KMS-11 (cell line): ENCODE data around the gene KRTAP5-10.

Experiments used
- H2AFZ ChIP-seq: fragments of 200-600 bp; sonication (generic); 2 replicates; pipeline ENCODE4 v1.6.1; 2016; ENCODE audit warnings: antibody characterized with exemption, mixed run types, low read depth
- H3K27ac ChIP-seq: fragments of 200-600 bp; sonication (generic); 2 replicates; pipeline ENCODE4 v1.6.1; 2016; ENCODE audit warnings: mild to moderate bottlenecking, mixed run types
- H3K27me3 ChIP-seq: fragments of 200-600 bp; sonication (generic); 2 replicates; pipeline ENCODE4 v1.6.1; 2017; ENCODE audit warnings: mild to moderate bottlenecking, low read depth, mixed run types, moderate library complexity; ENCODE audit not compliant: insufficient read depth
- H3K36me3 ChIP-seq: fragments of 200-600 bp; sonication (generic); 2 replicates; pipeline ENCODE4 v1.6.1; 2017; ENCODE audit warnings: mild to moderate bottlenecking, mixed run types; ENCODE audit not compliant: insufficient read depth
- H3K4me1 ChIP-seq: fragments of 200-600 bp; sonication (generic); 2 replicates; pipeline ENCODE4 v1.6.1; 2016; ENCODE audit warnings: mild to moderate bottlenecking, low read depth, mixed run types; ENCODE audit not compliant: poor library complexity, severe bottlenecking
- H3K4me2 ChIP-seq: fragments of 200-600 bp; sonication (generic); 2 replicates; pipeline ENCODE4 v1.7.0; 2016; ENCODE audit warnings: mild to moderate bottlenecking, mixed run types
- H3K4me3 ChIP-seq: fragments of 200-600 bp; sonication (generic); IDR thresholded peaks from 2 replicates; pipeline ENCODE4 v1.6.1; 2017; ENCODE audit warnings: low read depth, low read length, mixed read lengths; ENCODE audit not compliant: insufficient read depth
- H3K79me2 ChIP-seq: fragments of 200-600 bp; sonication (generic); 2 replicates; pipeline ENCODE4 v1.6.1; 2016; ENCODE audit warnings: low read depth, mixed run types; ENCODE audit not compliant: insufficient read depth
- H3K9ac ChIP-seq: fragments of 200-600 bp; sonication (generic); 2 replicates; pipeline ENCODE4 v1.6.1; 2016; ENCODE audit warnings: mild to moderate bottlenecking, mixed run types
- H4K20me1 ChIP-seq: fragments of 200-600 bp; sonication (generic); 2 replicates; pipeline ENCODE4 v1.6.1; 2016; ENCODE audit warnings: mild to moderate bottlenecking, mixed run types; ENCODE audit not compliant: insufficient read depth
- TF ChIP-seq, protein P1 (sequence below): fragments of 200-600 bp; sonication (generic); conservative IDR thresholded peaks from 2 replicates; pipeline ENCODE4 v1.6.1; 2017; ENCODE audit warnings: low read depth, mild to moderate bottlenecking, antibody characterized with exemption, low read length, moderate library complexity, mixed read lengths

The KRTAP5-10 gene

DNA sequence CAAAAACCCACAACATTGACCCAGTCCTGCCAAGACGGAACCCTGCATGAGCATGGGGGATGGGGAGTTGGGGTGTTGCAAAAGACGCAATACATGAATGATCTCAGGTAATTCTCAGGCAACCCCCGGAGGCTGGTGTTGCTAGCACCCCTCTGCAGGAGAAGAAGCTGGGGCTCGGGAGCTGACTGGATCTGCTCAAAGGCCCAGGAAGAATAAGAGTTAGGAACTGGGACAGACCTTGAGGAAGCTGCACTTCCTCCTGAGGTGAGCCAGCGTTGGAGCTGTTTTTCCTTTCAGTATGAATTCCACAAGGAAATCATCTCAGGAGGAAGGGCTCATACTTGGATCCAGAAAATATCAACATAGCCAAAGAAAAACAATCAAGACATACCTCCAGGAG is 17.2 kb upstream of the KRTAP5-10 start, which contains the start of gene KRTAP5-9:
Gene KRTAP5-9, plus strand, starts transcription at position 301 of the 400 bp plus-strand sequence. CDS start 238 bp downstream, outside the sequence.
- TF ChIP-seq, protein P1, sequence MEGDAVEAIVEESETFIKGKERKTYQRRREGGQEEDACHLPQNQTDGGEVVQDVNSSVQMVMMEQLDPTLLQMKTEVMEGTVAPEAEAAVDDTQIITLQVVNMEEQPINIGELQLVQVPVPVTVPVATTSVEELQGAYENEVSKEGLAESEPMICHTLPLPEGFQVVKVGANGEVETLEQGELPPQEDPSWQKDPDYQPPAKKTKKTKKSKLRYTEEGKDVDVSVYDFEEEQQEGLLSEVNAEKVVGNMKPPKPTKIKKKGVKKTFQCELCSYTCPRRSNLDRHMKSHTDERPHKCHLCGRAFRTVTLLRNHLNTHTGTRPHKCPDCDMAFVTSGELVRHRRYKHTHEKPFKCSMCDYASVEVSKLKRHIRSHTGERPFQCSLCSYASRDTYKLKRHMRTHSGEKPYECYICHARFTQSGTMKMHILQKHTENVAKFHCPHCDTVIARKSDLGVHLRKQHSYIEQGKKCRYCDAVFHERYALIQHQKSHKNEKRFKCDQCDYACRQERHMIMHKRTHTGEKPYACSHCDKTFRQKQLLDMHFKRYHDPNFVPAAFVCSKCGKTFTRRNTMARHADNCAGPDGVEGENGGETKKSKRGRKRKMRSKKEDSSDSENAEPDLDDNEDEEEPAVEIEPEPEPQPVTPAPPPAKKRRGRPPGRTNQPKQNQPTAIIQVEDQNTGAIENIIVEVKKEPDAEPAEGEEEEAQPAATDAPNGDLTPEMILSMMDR, result no peak
- Histone ChIP-seq H3K27me3 (no peaks in the 10 kb centered on the region), H3K27ac (no peak within 1 kb of the TSS), H2AFZ (no peak within 1 kb of the TSS), H3K4me1 (no peaks in the 10 kb centered on the region), H3K4me2 (no peak within 1 kb of the TSS), H3K36me3 (no peaks in the 10 kb centered on the region), H4K20me1 (no peaks in the 10 kb centered on the region), H3K9ac (no peak within 1 kb of the TSS), H3K4me3 (no peak within 1 kb of the TSS), H3K79me2 (no peaks in the 10 kb centered on the region)

DNA sequence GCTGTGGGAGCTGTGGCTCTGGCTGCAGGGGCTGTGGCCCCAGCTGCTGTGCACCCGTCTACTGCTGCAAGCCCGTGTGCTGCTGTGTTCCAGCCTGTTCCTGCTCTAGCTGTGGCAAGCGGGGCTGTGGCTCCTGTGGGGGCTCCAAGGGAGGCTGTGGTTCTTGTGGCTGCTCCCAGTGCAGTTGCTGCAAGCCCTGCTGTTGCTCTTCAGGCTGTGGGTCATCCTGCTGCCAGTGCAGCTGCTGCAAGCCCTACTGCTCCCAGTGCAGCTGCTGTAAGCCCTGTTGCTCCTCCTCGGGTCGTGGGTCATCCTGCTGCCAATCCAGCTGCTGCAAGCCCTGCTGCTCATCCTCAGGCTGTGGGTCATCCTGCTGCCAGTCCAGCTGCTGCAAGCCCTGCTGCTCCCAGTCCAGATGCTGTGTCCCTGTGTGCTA is 16.6 kb upstream of the KRTAP5-10 start:
- Histone ChIP-seq H3K27me3 (no peaks in the 10 kb centered on the region), H3K9ac (no peak overlapping the region), H3K4me2 (no peak overlapping the region)

DNA sequence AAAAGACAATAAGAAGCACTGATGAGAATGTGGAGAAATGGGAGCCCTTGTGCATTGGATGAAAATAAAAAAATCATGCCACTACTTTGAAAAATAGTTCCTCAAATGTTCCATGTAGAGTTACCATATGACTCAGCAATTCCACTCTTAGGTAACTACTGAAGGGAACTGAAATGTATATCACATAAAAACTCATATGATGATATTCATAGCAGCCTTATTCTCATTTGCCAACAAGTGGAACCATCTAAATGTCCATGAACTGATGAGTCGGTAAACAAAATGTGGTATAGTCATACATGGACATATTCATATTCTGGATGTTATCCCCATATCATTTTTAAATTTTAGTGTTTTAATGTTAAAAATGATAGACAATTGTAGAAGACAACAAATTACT is 13.7 kb upstream of the KRTAP5-10 start:
- Histone ChIP-seq H3K79me2 (no peaks in the 10 kb centered on the region), H3K36me3 (no peaks in the 10 kb centered on the region), H3K9ac (no peak overlapping the region), H3K4me1 (no peaks in the 10 kb centered on the region), H3K4me2 (no peak overlapping the region), H4K20me1 (no peaks in the 10 kb centered on the region), H3K4me3 (no peak overlapping the region), H3K27me3 (no peaks in the 10 kb centered on the region), H3K27ac (no peak overlapping the region), H2AFZ (no peak overlapping the region)
- TF ChIP-seq, protein P1, result no peak

More for the DNA sequence above, 16.6 kb upstream of the KRTAP5-10 start:
- Histone ChIP-seq H3K27ac (no peak overlapping the region), H4K20me1 (no peaks in the 10 kb centered on the region), H3K36me3 (no peaks in the 10 kb centered on the region), H2AFZ (no peak overlapping the region), H3K79me2 (no peaks in the 10 kb centered on the region), H3K4me3 (no peak overlapping the region), H3K4me1 (no peaks in the 10 kb centered on the region)
- TF ChIP-seq, protein P1, result no peak

GRCh38 chr11:71554996-71555395 is 10.4 kb upstream of the KRTAP5-10 start:
- no peaks in the 10 kb centered on the region for H4K20me1 ChIP-seq
- H3K27ac ChIP-seq, result no peak overlapping the region
- no peaks in the 10 kb centered on the region for H3K27me3 ChIP-seq
- TF ChIP-seq, protein P1, result no peak
- no peak overlapping the region for H2AFZ ChIP-seq
- H3K4me1 ChIP-seq, result no peaks in the 10 kb centered on the region
- H3K4me2 ChIP-seq, result no peak overlapping the region
- H3K9ac ChIP-seq, result no peak overlapping the region
- H3K79me2 ChIP-seq, result no peaks in the 10 kb centered on the region
- H3K4me3 ChIP-seq, result no peak overlapping the region
- no peaks in the 10 kb centered on the region for H3K36me3 ChIP-seq
